ENCODE results near the gene SEMA3E.

- TF ChIP-seq POLR2A (IDR thresholded peaks at IDR 0.05): no peak
- no peak for TF ChIP-seq POLR2AphosphoS5 (IDR thresholded peaks at IDR 0.05)
Observed at GRCh38 chr7:83465643-83466042, 183.3 kb downstream of the SEMA3E start.
